Inferior parietal cortex (tissue), 1 donor: ENCODE data around the gene NUP98.
"Not testable (repeated sequence)": the region's sequence is repeated elsewhere in the genome, so short reads cannot be mapped to it uniquely, and the experiment has no call there.

Experiments used
- DNase-seq: peaks from one replicate; pipeline ENCODE4 v3.0.0-alpha.2; 2016; ENCODE audit errors: extremely low spot score

NUP98 gene

GRCh38 chr11:3799143-3799542 lies 1.8 kb upstream of the NUP98 start:
- DNase-seq: no peak

DNA sequence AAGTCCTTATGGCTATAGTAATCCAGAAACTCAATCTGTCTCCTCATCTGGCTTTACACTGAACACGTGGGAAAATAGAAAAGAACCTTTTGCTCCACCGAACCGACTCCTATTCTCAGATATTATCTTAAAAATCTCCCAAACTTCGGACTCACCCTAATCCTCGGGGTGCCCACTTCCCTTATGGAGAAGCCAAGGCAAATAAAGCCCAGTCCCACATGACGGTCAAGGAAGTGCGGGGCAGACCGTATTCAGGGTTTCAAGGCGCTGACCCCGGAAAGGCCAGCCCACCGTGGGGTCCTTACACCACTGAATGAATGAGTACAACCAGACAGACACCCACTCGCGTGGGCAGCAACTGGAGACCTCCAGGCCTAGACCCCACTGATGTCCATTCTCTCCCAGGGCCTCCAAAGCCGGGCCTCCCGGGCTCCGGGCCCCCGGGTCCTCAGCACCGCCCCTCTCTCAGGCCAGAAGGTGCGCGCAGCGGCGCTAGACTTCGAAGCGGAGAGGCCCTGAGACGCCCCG lies 489 bp downstream of the NUP98 start:
- no peak for DNase-seq

DNA sequence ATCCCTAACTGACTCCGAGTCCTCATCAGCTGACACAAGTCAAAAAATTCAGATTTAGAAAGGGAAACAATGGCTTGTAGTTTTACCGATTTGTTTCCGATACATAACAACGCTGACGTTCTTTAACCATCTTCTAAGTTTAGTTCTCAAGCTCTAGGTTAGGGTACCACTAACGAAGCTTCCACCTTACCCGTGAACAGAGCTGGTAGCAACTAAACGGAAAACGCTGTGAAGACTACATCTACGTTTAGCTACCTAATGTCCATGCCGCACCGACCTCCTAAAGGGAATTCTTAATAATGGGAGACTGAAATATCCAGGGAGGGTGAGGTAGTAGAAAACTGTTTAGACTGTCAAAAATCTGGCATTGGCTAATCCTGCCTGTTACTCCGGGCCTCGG lies 1.0 kb downstream of the NUP98 start:
- DNase-seq: no peak

DNA sequence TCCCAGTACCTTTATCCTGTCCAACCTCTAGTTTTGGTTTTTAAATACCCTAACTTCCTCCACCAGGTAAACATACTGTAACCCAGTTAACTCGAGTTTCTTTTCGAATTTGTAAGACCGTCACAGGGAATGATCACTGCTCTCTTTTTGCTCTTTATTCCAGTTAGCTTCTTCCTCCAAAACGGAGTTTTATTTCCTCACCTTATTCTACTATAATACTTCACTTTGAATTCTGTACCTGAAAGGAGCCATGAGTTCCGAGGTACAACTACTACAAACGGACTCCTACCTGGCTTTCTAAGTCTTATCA lies 1.4 kb downstream of the NUP98 start:
- no peak for DNase-seq

- no peak for DNase-seq
Measured at GRCh38 chr11:3795131-3796001, 2.0 kb downstream of the NUP98 start.

DNA sequence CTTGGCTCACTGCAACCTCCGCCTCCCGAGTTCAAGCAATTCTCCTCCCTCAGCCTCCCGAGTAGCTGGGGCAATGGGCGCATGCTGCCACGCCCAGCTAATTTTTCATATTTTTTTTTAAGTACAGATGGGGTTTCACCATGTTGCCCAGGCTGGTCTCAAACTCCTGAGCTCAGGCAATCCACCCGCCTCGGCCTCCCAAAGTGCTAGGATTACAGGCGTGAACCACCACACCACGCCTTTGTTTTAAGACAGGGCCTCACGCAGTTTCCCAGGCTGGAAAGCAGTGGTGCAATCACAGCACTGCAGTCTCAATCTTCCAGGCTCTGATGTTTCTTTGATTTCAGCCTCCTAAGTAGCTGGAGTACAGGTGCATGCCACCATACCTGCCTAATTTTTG lies 3.0 kb downstream of the NUP98 start:
- not testable (repeated sequence) for DNase-seq

GRCh38 chr11:3786781-3787428 lies 10.4 kb downstream of the NUP98 start:
- DNase-seq: no peak

DNA sequence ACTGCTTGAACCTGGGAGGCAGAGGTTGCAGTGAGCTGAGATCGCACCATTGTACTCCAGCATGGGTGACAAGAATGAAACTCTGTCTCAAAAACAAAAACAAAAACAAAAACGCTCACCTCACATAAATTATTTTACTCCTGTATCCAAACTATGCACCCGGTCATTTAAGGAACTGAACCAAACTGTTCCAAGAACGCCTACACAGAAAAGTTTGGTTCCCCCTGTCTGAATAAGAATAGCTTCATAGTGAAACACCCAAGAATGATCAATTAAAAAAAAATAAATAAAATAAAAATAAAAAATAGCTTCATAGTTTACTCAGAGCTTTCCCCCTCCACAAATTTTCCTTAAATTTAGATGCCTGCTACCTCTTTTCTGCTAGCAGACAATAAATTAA lies 13.7 kb downstream of the NUP98 start:
- DNase-seq: no peak

DNA sequence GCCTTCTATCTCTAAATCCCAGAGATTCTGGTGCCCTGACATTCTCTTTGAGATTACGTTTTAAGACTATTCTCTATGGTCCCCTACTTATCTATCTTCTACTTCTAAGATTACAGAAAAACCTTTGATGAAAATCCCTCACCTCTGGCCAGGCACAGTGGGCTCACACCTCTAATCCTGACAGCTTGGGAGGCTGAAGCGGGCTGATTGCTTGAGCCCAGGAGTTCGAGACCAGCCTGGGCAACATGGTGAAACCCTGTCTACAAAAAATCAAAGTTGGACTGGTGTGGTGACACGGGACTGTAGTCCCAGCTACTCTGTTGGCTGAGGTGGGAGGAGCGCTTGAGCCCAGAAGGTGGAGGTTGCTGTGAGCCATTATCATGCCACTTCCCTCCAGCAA lies 14.4 kb downstream of the NUP98 start:
- no peak for DNase-seq

- no peak for DNase-seq
Measured at GRCh38 chr11:3781423-3781822, 15.9 kb downstream of the NUP98 start.

DNA sequence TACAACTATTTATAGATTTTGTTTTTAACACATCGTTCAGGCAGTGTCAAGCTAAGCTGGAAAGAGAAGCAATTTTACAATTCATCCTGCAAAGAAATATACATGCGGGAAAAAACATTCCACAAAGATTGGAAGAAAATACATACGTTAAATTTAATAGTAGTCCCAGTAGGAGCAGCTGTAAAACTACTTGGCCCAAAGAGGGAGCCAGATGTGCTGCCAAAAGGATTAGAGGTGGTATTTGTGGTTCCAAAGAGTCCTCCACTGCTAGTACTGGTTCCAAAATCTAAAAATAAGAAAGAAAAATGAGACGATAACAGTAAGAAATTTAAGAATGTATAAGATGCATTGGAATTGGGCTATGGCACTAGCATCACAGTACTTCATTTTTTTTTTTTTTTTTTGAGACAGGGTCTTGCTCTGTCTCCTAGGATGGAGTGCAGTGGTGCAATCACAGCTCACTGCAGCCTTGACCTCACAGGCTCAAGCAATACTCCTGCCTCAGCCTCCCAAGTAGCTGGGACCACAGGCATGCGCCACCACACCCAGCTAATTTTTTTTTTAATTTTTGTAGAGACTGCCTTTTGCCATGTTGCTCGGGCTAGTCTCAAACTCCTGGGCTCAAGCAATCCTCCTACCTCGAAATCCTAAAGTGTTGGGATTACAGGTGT lies 21.5 kb downstream of the NUP98 start:
- DNase-seq: no peak

DNA sequence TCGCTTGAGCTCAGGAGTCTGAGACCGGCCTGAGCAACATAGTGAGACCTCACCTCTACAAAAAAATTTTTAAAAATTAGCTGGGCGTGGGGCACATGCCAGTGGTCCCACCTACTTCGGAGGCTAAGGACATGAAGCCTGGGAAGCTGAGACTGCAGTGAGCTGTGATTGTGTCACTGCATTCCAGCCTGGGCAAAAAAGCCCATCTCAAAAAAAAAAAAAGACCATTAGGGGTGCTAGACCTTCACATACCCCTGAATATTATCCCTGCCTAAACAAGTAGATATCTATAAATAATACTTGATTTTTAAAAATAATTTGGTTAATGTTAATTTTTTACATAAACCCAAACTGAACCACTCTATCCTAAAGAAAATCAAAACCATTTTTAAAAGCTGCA lies 24.2 kb downstream of the NUP98 start:
- DNase-seq: no peak

GRCh38 chr11:3767536-3767935 lies 29.8 kb downstream of the NUP98 start:
- no peak for DNase-seq

DNA sequence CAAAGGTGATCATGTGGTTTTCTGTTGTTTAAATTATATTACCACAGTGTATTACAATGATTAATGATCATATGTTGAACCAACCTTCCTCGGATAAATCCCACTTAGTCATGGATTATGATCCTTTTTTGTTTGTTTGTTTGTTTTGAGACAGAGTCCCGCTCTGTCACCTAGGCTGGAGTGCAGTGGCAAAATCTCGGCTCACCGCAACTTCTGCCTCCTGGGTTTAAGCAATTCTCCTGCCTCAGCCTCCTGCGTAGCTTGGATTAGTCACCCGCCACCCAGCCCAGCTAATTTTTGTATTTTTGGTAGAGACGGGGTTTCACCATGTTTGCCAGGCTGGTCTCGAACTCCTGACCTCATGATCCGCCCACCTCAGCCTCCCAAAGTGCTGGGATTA lies 30.5 kb downstream of the NUP98 start:
- not testable (repeated sequence) for DNase-seq

GRCh38 chr11:3764266-3764665 lies 33.1 kb downstream of the NUP98 start:
- DNase-seq: no peak

DNA sequence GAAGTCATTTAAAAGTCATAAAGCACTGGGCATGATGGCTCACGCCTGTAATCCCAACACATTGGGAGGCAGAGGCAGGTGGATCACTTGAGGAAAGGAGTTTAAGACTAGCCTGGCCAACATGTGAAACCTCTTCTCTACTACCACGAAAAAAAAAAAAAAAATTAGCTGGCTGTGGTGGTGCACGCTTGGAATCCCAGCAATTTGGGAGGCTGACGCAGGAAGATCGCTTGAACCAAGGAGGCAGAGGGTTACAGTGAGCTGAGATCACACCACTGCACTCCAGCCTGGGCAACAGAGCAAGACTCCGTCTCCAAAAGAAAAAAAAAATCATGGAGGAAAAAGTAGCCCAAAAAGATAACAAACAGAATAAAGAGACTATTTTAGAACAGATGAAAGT lies 42.2 kb downstream of the NUP98 start:
- DNase-seq: no peak

- DNase-seq: no peak
Measured at GRCh38 chr11:3753110-3753509, 44.2 kb downstream of the NUP98 start.

GRCh38 chr11:3747704-3748103 lies 49.6 kb downstream of the NUP98 start:
- no peak for DNase-seq

DNA sequence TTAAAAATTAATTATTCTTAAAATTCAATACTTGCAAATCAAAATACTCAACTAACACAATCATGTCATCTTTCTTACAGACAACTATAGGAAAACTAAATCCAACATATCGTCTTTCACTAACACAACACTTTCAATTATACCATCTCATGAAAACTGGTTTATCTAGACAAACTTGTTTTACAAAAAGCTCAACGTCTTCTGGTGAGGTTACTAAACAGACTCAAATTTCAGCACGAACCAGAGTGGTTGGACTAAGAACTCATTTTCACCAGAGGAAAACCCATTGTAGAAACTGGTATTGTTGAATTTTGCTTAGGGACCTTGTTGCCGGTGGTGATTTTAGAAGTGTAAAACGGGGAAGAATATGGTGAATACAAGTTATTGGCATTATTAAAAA lies 52.2 kb downstream of the NUP98 start:
- DNase-seq: no peak

GRCh38 chr11:3738723-3739122 lies 58.6 kb downstream of the NUP98 start:
- no peak for DNase-seq

DNA sequence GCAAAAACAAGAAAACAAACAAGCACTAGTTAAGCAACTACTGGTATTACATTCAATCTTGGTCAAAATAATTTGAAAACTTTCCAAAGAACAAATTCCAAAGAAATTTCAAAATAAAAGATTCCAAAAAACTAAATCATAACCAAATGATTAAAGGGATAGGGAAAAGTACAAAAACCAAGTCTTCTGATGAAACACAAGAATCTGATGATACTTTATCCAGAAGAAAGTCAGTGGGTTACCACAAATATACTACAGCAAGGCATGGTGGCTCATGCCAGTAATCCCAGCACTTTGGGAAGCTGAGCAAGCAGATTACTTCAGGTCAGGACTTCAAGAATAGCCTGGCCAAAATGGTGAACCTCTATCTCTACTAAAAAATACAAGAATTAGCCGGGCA lies 59.1 kb downstream of the NUP98 start:
- no peak for DNase-seq

DNA sequence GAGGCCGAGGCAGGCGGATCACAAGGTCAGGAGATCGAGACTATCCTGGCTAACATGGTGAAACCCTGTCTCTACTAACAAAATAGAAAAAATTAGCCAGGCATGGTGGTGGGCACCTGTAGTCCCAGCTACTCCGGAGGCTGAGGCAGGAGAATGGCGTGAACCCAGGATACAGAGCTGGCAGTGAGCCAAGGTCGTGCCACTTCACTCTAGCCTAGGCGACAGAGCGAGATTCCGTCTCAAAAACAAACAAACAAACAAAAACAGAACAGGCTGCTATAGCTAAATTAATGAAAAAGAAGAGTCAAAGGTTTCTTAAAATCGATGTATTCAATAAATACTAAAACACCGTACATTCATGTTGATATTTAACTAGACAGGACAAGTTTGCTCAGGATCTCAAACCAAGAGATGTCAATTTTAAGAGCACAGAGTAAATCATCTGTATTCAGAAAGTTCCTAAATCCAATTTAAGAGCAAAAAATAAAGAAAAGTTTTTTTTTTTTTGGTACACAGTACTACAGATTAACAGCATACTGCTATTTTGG lies 59.9 kb downstream of the NUP98 start:
- no peak for DNase-seq

GRCh38 chr11:3736816-3737215 lies 60.5 kb downstream of the NUP98 start:
- DNase-seq: no peak
